ENCODE results near the gene TECTB.

GRCh38 chr10:112271982-112272381 lies 11.2 kb upstream of the TECTB start:
- no peak for TF ChIP-seq CTCF (IDR thresholded peaks at IDR 0.05; ENCODE audit: insufficient read depth, low read depth, low read length)
- no peak for TF ChIP-seq EZH2 (IDR thresholded peaks at IDR 0.05; ENCODE audit: insufficient read depth, low read length)
